MCF 10A (cell line): ENCODE measurements around the gene RUNX3. TPM values are rescaled to one million over a fixed set of nuclear protein-coding genes. Genes with fewer than 3 reads are reported as not detected.

Experiments
- BruUV-seq: library from RNA; stranded (reverse); fragments of 400-500 nt; replicated peaks from 2 replicates; lab custom pipeline; 2021; lab: Mats Ljungman, UMichigan
- CTCF ChIA-PET: fragments of 300-600 bp; sonication (Branson Sonifier 250); formaldehyde crosslinking; extraction: SDS; loops from one replicate; lab custom pipeline; 2021; ENCODE audit warnings: antibody characterized with exemption, inconsistent platforms; lab: Yijun Ruan, JAX
- POLR2A ChIA-PET: fragments of 300-600, 350-650 bp; sonication (Branson Sonifier 250); formaldehyde crosslinking; extraction: SDS; loops from one replicate; lab custom pipeline; 2020; ENCODE audit warnings: antibody characterized with exemption, inconsistent platforms; lab: Yijun Ruan, JAX
- DNase-seq: peaks from one replicate; pipeline ENCODE4 v3.0.0-alpha.2; 2018; ENCODE audit not compliant: unreplicated experiment
- H3K27ac Mint-ChIP-seq: one replicate; pipeline ENCODE4 v1.8.0; 2022; ENCODE audit warnings: mild to moderate bottlenecking, low read depth, mixed read lengths; ENCODE audit not compliant: unreplicated experiment
- H3K27me3 Mint-ChIP-seq: one replicate; pipeline ENCODE4 v1.8.0; 2022; ENCODE audit warnings: mixed read lengths; ENCODE audit not compliant: insufficient read depth, unreplicated experiment
- H3K36me3 Mint-ChIP-seq: one replicate; pipeline ENCODE4 v1.8.0; 2022; ENCODE audit warnings: mild to moderate bottlenecking, moderate library complexity, mixed read lengths; ENCODE audit not compliant: insufficient read depth, unreplicated experiment
- H3K4me1 Mint-ChIP-seq: one replicate; pipeline ENCODE4 v1.8.0; 2022; ENCODE audit warnings: mixed read lengths; ENCODE audit not compliant: insufficient read depth, unreplicated experiment
- H3K4me3 Mint-ChIP-seq: one replicate; pipeline ENCODE4 v1.8.0; 2022; ENCODE audit warnings: mild to moderate bottlenecking, moderate library complexity, mixed read lengths; ENCODE audit not compliant: unreplicated experiment
- H3K9me3 Mint-ChIP-seq: one replicate; pipeline ENCODE4 v1.8.0; 2022; ENCODE audit warnings: mixed read lengths; ENCODE audit not compliant: unreplicated experiment
- intact Hi-C: fragments of 100-400 bp; cut with micrococcal nuclease; formaldehyde crosslinking; loops from 2 replicates; pipeline ENCODE4 v1.14.1; 2022
- total RNA-seq: library from RNA; stranded (reverse); gene quantifications from 2 replicates; pipeline ENCODE4 v1.2.3, GENCODE V29; 2022
- TF ChIP-seq, protein P1 (sequence below): fragments of 200-600 bp; IDR thresholded peaks from one replicate; pipeline ENCODE4 v1.8.0; 2022; ENCODE audit warnings: antibody characterized with exemption, mild to moderate bottlenecking; ENCODE audit not compliant: unreplicated experiment

The RUNX3 gene
- total RNA-seq, 1 experiment from 2014 or later, result not detected

DNA sequence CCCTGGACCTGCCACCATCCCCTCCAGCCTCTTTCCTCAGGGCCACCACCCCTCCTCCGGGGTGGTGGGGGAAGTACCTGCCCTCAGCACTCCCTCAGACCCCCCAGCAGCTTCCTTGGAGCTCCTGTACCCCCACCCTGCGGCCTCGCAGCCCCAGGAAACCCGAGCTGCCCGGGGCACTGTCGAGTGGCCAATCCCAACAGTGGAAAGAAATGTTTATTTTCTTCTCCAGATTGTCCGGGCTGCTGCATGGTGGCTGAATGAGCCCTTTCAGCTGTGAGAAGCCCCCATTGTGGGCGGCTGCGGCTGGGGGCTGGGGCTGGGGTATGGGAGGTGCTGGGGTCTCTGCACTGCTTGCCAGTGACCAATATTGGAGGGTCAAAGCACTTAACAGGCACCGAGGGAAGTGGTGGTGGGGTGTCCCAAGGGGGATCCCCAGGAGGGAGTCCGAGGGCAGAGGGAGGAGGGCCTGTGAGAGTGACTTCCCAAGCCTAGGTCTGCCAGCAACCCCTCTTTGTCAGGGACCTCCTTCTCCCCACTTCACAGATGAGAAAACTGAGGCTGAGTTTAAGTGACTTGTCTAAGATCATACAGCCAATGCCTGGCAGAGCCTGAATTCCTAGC lies 25.2 kb downstream of the RUNX3 start:
- H3K9me3 Mint-ChIP-seq, result no peaks in the 10 kb centered on the region
- H3K27me3 Mint-ChIP-seq, result peaks cover 4% of the 10 kb centered on the region
- H3K4me3 Mint-ChIP-seq, result no peak overlapping the region
- POLR2A ChIA-PET, result no interaction called here
- intact Hi-C loops, result no loop called here
- TF ChIP-seq, protein P1, sequence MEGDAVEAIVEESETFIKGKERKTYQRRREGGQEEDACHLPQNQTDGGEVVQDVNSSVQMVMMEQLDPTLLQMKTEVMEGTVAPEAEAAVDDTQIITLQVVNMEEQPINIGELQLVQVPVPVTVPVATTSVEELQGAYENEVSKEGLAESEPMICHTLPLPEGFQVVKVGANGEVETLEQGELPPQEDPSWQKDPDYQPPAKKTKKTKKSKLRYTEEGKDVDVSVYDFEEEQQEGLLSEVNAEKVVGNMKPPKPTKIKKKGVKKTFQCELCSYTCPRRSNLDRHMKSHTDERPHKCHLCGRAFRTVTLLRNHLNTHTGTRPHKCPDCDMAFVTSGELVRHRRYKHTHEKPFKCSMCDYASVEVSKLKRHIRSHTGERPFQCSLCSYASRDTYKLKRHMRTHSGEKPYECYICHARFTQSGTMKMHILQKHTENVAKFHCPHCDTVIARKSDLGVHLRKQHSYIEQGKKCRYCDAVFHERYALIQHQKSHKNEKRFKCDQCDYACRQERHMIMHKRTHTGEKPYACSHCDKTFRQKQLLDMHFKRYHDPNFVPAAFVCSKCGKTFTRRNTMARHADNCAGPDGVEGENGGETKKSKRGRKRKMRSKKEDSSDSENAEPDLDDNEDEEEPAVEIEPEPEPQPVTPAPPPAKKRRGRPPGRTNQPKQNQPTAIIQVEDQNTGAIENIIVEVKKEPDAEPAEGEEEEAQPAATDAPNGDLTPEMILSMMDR, result no peak
- H3K27ac Mint-ChIP-seq, result no peak overlapping the region
- CTCF ChIA-PET, result interaction anchor here (0.5 to 1.1 kb wide), 2 partner anchors 15 to 57 kb away, joined by 3 to 4 read pairs; no protein-coding TSS in a partner anchor
- H3K4me1 Mint-ChIP-seq, result no peaks in the 10 kb centered on the region
- H3K36me3 Mint-ChIP-seq, result no peaks in the 10 kb centered on the region
- no peak for DNase-seq
- BruUV-seq, result no TSS peak

DNA sequence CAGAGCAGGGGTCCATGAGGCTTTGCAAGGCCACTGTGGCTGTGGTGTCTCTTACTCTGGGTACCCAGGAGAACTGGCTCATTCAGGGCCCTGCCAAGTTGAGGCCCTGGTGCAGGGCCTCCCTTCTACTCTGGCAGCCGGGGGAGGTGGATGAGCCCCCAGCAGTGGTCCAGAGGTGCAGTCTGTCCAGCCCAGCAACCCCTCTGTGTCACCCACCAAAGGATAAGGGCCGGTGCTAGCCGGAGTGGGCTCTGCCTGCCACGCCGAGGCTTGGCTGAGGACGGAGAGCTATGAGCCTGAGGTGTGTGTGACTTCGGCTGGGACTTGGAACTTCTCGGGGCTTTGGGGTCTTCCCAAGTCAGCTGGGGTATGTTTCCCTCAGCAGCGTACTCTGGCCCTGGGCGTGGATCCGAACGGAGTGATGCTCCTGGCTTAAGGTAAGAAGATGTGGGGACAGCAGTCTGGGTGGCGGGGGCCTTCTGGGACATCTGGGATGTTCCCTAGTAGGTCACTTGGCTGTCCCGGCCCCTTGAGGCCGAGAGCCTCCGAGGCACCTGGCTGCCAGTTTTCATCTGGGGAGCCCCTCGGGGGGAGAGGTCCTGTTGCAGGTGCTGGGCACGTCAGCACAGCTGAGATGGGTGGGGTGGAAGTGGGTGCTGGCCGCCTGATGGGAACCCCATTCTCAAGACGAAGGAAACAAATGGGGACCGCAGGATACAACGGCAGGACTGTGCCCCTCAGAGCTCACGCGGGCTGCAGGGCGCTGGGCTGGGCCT lies 25.9 kb downstream of the RUNX3 start:
- CTCF ChIA-PET, result interaction anchor here (0.5 to 1.1 kb wide), 2 partner anchors 15 to 56 kb away, joined by 3 to 4 read pairs; no protein-coding TSS in a partner anchor
- no TSS peak for BruUV-seq

DNA sequence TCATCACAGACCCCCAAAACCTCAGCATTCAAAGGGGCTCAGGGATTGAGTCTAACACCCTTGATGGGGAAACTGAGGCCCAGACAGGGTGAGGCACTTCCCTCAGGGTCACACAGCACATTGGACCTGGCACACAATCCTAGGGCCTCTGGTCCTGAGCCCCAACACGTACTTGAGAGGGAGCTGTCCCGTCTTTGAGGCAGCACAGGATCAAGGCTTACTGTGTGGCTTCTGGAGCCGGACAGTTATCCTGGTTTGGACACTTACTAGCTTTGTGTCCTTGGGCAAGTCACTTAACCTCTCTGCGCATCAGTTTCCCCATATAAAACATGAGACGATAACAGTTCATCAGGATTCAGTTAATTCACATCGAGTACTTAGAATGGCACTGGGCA lies 26.5 kb downstream of the RUNX3 start:
- ChIA-PET CTCF (no interaction called here), POLR2A (interaction anchor here (1.1 kb wide), 1 partner anchor 22 kb away, joined by 3 read pairs; no protein-coding TSS in a partner anchor)
- intact Hi-C loops, result no loop called here
- Mint-ChIP-seq H3K27ac (no peak overlapping the region), H3K9me3 (no peaks in the 10 kb centered on the region), H3K27me3 (peaks cover 11% of the 10 kb centered on the region), H3K4me1 (no peaks in the 10 kb centered on the region), H3K4me3 (no peak overlapping the region), H3K36me3 (no peaks in the 10 kb centered on the region)
- no peak for DNase-seq
- BruUV-seq, result no TSS peak
- TF ChIP-seq, protein P1, result no peak

More for the DNA sequence above, 25.9 kb downstream of the RUNX3 start:
- intact Hi-C loops, result no loop called here
- TF ChIP-seq, protein P1, result no peak
- no peaks in the 10 kb centered on the region for H3K9me3 Mint-ChIP-seq
- H3K4me1 Mint-ChIP-seq, result no peaks in the 10 kb centered on the region
- peaks cover 11% of the 10 kb centered on the region for H3K27me3 Mint-ChIP-seq
- H3K27ac Mint-ChIP-seq, result no peak overlapping the region
- H3K4me3 Mint-ChIP-seq, result no peak overlapping the region
- POLR2A ChIA-PET, result interaction anchor here (1.1 kb wide), 1 partner anchor 23 kb away, joined by 3 read pairs; no protein-coding TSS in a partner anchor
- no peaks in the 10 kb centered on the region for H3K36me3 Mint-ChIP-seq
- DNase-seq, result no peak

DNA sequence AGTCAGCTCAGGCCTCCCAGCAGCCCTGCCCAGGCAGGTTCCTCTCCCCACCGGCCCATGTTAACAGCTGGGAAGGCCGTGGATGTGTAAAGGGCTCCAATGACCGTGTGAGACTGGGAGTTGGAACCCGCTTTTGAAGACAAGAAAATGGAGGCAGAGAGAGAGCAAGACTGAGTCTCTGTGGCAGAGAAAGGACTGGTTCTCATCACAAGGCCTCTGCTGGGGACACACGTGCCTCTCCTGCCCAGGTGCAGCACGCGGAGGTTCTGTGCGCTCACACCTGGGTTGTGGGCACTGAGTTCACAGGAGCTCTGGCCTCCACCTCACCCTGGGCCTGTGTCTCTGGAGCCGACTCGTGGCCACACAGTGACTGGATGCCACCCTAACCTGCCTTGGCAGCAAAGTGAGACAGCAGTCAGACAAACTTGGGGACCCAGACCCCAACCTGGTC lies 27.0 kb downstream of the RUNX3 start:
- DNase-seq, result no peak
- H3K36me3 Mint-ChIP-seq, result no peaks in the 10 kb centered on the region
- CTCF ChIA-PET, result interaction anchor here (0.7 kb wide), 1 partner anchor 220 kb away, joined by 4 read pairs; no protein-coding TSS in a partner anchor

More for the DNA sequence above, 27.0 kb downstream of the RUNX3 start:
- peaks cover 11% of the 10 kb centered on the region for H3K27me3 Mint-ChIP-seq
- H3K4me3 Mint-ChIP-seq, result no peak overlapping the region
- BruUV-seq, result no TSS peak
- no peak overlapping the region for H3K27ac Mint-ChIP-seq
- no peaks in the 10 kb centered on the region for H3K9me3 Mint-ChIP-seq
- no peaks in the 10 kb centered on the region for H3K4me1 Mint-ChIP-seq
- POLR2A ChIA-PET, result interaction anchor here (1.1 kb wide), 1 partner anchor 22 kb away, joined by 3 read pairs; no protein-coding TSS in a partner anchor
- TF ChIP-seq, protein P1, result no peak
- intact Hi-C loops, result no loop called here
